Liver (tissue), 3 donors: ENCODE results near the gene AJUBA.

Source experiments
- ATF3 ChIP-seq: IDR thresholded peaks from 2 replicates; pipeline ENCODE4 v1.6.1; 2016; ENCODE audit warnings: antibody characterized with exemption
- EGR1 ChIP-seq, 2 donors: IDR thresholded peaks; 2 replicates each; pipeline ENCODE4 v1.6.1; 2016 to 2018; ENCODE audit warnings: antibody characterized with exemption in 2 of 2, low read depth in 2 of 2
- GABPA ChIP-seq, 2 donors: IDR thresholded peaks in 1 of 2; conservative IDR thresholded peaks in 1 of 2; 2 replicates each; pipeline ENCODE4 v1.6.1; 2016; ENCODE audit warnings: antibody characterized with exemption in 2 of 2, mild to moderate bottlenecking in 1 of 2, moderate library complexity in 1 of 2
- HNF4A ChIP-seq, 2 donors: conservative IDR thresholded peaks; 2 replicates each; pipeline ENCODE4 v1.6.1; 2016; ENCODE audit warnings: antibody characterized with exemption in 2 of 2, mild to moderate bottlenecking in 2 of 2
- JUND ChIP-seq, 2 donors: IDR thresholded peaks; 2 replicates each; pipeline ENCODE4 v1.6.1; 2016; ENCODE audit warnings: antibody characterized with exemption in 2 of 2
- MAX ChIP-seq: IDR thresholded peaks from 2 replicates; pipeline ENCODE4 v1.6.1; 2016; ENCODE audit warnings: antibody characterized with exemption
- RAD21 ChIP-seq, 2 donors: IDR thresholded peaks; 2 replicates each; pipeline ENCODE4 v1.6.1; 2016; ENCODE audit warnings: antibody characterized with exemption in 2 of 2, mild to moderate bottlenecking in 2 of 2
- REST ChIP-seq: IDR thresholded peaks from 2 replicates; pipeline ENCODE4 v1.6.1; 2016; ENCODE audit warnings: antibody characterized with exemption, mild to moderate bottlenecking
- SP1 ChIP-seq: IDR thresholded peaks from 2 replicates; pipeline ENCODE4 v1.6.1; 2018; ENCODE audit warnings: antibody characterized with exemption, mild to moderate bottlenecking
- TAF1 ChIP-seq: conservative IDR thresholded peaks from 2 replicates; pipeline ENCODE4 v1.6.1; 2016; ENCODE audit warnings: antibody characterized with exemption, mild to moderate bottlenecking
- YY1 ChIP-seq: IDR thresholded peaks from 2 replicates; pipeline ENCODE4 v1.6.1; 2016; ENCODE audit warnings: antibody characterized with exemption, mild to moderate bottlenecking
- TF ChIP-seq, protein P1 (sequence below): fragments of 150-350 bp; IDR thresholded peaks from 2 replicates; pipeline ENCODE4 v1.5.1; 2017; ENCODE audit warnings: improper control_type of control experiment, low read depth, low read length; ENCODE audit not compliant: missing input control
- TF ChIP-seq, protein P2 (sequence below): IDR thresholded peaks from 2 replicates; pipeline ENCODE4 v1.6.1; 2016; ENCODE audit warnings: antibody characterized with exemption
- donor health status: healthy.
- donor health status: healthy.

GRCh38 chr14:22925513-22925912, 56.8 kb downstream of the AJUBA start:
- TF ChIP-seq MAX (no peak), TAF1 (no peak), RAD21 (IDR thresholded peaks at IDR 0.05) (no peak), SP1 (no peak), YY1 (no peak), REST (no peak), ATF3 (no peak), GABPA (IDR thresholded peaks at IDR 0.05 in 1 of 2, conservative IDR thresholded peaks at IDR 0.05 in 1 of 2) (no peak), JUND (IDR thresholded peaks at IDR 0.05) (no peak), EGR1 (IDR thresholded peaks at IDR 0.05; ENCODE audit: low read depth in 2 of 2) (no peak), HNF4A (conservative IDR thresholded peaks at IDR 0.05) (no peak)
- TF ChIP-seq, protein P1, sequence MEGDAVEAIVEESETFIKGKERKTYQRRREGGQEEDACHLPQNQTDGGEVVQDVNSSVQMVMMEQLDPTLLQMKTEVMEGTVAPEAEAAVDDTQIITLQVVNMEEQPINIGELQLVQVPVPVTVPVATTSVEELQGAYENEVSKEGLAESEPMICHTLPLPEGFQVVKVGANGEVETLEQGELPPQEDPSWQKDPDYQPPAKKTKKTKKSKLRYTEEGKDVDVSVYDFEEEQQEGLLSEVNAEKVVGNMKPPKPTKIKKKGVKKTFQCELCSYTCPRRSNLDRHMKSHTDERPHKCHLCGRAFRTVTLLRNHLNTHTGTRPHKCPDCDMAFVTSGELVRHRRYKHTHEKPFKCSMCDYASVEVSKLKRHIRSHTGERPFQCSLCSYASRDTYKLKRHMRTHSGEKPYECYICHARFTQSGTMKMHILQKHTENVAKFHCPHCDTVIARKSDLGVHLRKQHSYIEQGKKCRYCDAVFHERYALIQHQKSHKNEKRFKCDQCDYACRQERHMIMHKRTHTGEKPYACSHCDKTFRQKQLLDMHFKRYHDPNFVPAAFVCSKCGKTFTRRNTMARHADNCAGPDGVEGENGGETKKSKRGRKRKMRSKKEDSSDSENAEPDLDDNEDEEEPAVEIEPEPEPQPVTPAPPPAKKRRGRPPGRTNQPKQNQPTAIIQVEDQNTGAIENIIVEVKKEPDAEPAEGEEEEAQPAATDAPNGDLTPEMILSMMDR = no peak
- TF ChIP-seq, protein P2, sequence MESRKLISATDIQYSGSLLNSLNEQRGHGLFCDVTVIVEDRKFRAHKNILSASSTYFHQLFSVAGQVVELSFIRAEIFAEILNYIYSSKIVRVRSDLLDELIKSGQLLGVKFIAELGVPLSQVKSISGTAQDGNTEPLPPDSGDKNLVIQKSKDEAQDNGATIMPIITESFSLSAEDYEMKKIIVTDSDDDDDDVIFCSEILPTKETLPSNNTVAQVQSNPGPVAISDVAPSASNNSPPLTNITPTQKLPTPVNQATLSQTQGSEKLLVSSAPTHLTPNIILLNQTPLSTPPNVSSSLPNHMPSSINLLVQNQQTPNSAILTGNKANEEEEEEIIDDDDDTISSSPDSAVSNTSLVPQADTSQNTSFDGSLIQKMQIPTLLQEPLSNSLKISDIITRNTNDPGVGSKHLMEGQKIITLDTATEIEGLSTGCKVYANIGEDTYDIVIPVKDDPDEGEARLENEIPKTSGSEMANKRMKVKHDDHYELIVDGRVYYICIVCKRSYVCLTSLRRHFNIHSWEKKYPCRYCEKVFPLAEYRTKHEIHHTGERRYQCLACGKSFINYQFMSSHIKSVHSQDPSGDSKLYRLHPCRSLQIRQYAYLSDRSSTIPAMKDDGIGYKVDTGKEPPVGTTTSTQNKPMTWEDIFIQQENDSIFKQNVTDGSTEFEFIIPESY = no peak
